ENCODE data around the gene TNRC6B. TPM values are rescaled to one million over a fixed set of nuclear protein-coding genes. Genes with fewer than 3 reads are reported as not detected.
A peak's percentile ranks its signal among the peaks of the same experiment; 100 is the strongest.
"Not testable (repeated sequence)": the region's sequence is repeated elsewhere in the genome, so short reads cannot be mapped to it uniquely, and the experiment has no call there.

Gene TNRC6B
- total RNA-seq, 6 experiments from 2014 or later = 30.8 to 36.3 (median 34.3) TPM

DNA sequence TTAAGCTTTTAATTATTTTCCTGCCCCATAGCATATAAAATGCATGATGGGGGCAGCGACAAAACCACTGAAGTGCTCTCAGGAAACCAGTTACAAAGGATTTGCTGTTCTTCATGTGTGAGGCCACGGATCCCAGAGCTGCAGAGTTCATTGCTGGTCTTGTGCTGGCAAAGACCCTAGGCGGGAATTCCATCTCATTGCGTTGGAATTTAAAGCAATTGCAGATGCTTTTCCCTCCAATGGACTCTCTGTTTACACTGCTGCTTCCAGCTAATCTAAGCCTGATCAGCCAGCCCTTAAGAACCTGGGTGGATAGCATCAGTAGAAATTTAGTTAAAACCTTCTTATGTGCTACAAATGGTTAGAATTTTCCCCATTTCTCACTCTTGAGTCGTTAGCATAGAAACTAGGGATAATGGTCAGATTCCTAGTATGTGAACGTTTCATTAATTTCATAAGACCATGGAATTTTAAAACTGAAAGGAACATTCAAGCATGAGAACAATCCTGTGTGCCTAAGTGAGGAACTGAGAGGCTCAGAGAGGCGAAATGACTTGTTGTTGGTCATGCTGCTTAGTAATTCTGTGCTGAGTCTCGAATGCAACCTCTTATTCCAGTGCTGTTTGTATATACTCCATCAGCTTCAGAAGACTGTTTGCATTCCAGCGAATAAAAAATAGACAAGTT, 132.5 kb downstream of the TNRC6B start:
- Mint-ChIP-seq H3K4me1 (ENCODE audit: low read depth) (peaks cover 44% of the 10 kb centered on the region), H3K4me3 (peak overlapping the region; percentile 84), H3K27me3 (ENCODE audit: insufficient read depth) (peaks cover 1% of the 10 kb centered on the region; the same call in 1 of the 2 replicates), H3K27ac (peak overlapping the region; percentile 86), H3K9me3 (no peaks in the 10 kb centered on the region), H3K36me3 (ENCODE audit: low read depth) (peaks cover 37% of the 10 kb centered on the region)
- DNase-seq = peak; percentile 85
- TF ChIP-seq, protein P1, sequence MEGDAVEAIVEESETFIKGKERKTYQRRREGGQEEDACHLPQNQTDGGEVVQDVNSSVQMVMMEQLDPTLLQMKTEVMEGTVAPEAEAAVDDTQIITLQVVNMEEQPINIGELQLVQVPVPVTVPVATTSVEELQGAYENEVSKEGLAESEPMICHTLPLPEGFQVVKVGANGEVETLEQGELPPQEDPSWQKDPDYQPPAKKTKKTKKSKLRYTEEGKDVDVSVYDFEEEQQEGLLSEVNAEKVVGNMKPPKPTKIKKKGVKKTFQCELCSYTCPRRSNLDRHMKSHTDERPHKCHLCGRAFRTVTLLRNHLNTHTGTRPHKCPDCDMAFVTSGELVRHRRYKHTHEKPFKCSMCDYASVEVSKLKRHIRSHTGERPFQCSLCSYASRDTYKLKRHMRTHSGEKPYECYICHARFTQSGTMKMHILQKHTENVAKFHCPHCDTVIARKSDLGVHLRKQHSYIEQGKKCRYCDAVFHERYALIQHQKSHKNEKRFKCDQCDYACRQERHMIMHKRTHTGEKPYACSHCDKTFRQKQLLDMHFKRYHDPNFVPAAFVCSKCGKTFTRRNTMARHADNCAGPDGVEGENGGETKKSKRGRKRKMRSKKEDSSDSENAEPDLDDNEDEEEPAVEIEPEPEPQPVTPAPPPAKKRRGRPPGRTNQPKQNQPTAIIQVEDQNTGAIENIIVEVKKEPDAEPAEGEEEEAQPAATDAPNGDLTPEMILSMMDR (IDR thresholded peaks at IDR 0.05) = no peak

DNA sequence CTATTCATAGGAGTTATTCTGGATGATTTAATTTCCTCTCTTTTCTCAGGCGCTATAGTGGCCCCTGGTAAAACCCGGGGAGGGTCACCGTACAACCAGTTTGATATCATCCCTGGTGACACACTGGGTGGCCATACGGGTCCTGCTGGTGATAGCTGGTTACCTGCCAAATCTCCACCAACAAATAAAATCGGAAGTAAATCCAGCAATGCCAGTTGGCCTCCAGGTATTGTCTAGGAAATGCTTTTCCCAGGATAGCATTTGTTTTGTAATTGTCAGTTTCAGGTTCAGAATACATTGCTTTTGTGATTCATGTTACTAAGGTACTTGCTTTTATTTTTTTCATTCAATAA, 133.0 kb downstream of the TNRC6B start:
- H3K9me3 Mint-ChIP-seq = no peaks in the 10 kb centered on the region
- TF ChIP-seq, protein P1 (IDR thresholded peaks at IDR 0.05) = no peak
- peak overlapping the region; percentile 84 for H3K4me3 Mint-ChIP-seq
- H3K27ac Mint-ChIP-seq = peak overlapping the region; percentile 86
- H3K36me3 Mint-ChIP-seq (ENCODE audit: low read depth) = peaks cover 42% of the 10 kb centered on the region
- H3K4me1 Mint-ChIP-seq (ENCODE audit: low read depth) = peaks cover 44% of the 10 kb centered on the region
- DNase-seq = no peak
- peaks cover 2% of the 10 kb centered on the region for H3K27me3 Mint-ChIP-seq (ENCODE audit: insufficient read depth)

DNA sequence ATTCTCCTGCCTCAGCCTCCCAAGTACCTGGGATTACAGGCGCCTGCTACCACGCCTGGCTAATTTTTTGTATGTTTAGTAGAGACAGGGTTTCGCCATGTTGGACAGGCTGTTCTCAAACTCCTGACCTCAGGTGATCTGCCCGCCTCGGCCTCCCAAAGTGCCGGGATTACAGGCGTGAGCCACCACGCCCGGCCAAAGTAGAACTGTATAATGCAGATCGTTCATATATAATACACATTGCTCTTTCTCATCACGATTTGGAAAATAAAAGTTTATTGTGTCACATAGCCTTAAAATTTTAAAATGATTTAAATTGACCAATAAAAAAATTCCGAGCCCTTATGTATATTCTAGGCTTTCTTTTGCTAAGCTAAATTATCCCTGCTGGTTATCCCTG, 133.9 kb downstream of the TNRC6B start:
- Mint-ChIP-seq H3K36me3 (ENCODE audit: low read depth) (peaks cover 48% of the 10 kb centered on the region), H3K4me3 (peak overlapping the region; percentile 84), H3K27ac (peak overlapping the region; percentile 86), H3K4me1 (ENCODE audit: low read depth) (peaks cover 44% of the 10 kb centered on the region)
- H3K27me3 Mint-ChIP-seq (ENCODE audit: insufficient read depth); H3K9me3 Mint-ChIP-seq; DNase-seq: not testable (repeated sequence)

DNA sequence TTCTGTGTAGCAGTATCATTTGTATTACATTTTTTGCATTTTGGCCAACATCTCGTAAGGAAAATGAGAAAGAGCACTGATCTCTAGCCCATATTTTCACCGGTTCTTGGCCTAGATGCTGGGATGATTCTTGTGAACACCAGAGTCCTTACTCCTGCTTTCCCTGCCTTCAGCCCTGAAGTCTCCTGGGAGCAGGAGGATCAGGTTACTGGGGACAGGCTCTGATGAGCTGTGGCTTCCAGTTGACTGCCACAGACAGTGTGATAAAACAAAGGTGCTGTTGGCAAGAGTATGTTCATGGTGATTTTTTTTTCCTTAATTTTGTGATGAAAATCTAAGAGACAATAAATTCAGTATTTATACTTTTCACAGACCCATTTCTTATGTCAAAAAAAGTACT, 134.3 kb downstream of the TNRC6B start:
- H3K4me3 Mint-ChIP-seq = peak overlapping the region; percentile 84
- no peak for DNase-seq
- H3K27me3 Mint-ChIP-seq (ENCODE audit: insufficient read depth) = peaks cover 2% of the 10 kb centered on the region
- no peaks in the 10 kb centered on the region for H3K9me3 Mint-ChIP-seq
- peaks cover 44% of the 10 kb centered on the region for H3K4me1 Mint-ChIP-seq (ENCODE audit: low read depth)
- peaks cover 52% of the 10 kb centered on the region for H3K36me3 Mint-ChIP-seq (ENCODE audit: low read depth)
- H3K27ac Mint-ChIP-seq = peak overlapping the region; percentile 62
- TF ChIP-seq, protein P1 (IDR thresholded peaks at IDR 0.05) = no peak

DNA sequence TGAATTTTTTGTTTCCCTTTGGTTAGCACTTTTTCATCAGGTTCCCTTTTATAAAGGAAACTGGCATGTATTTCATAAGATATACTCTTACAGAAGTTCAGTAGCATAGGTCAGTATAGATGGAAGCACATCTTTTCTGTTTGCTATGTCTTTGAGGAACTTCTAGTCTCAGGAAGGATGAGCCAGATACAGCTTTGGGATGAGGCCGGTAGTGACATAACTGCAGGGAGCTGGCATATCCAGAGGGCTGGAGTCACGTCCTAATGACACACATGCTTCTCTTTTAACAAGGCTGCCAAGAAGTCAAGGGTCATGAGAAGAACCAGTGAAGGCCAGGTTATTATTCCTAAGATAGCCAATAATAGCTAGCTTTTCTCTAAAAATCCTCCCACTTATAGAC, 135.3 kb downstream of the TNRC6B start:
- no peak for DNase-seq
- TF ChIP-seq, protein P1 (IDR thresholded peaks at IDR 0.05) = no peak
- H3K27ac Mint-ChIP-seq = no peak overlapping the region
- no peak overlapping the region for H3K4me3 Mint-ChIP-seq
- H3K4me1 Mint-ChIP-seq (ENCODE audit: low read depth) = peaks cover 44% of the 10 kb centered on the region
- H3K27me3 Mint-ChIP-seq (ENCODE audit: insufficient read depth) = peaks cover 2% of the 10 kb centered on the region
- no peaks in the 10 kb centered on the region for H3K9me3 Mint-ChIP-seq
- H3K36me3 Mint-ChIP-seq (ENCODE audit: low read depth) = peaks cover 55% of the 10 kb centered on the region

DNA sequence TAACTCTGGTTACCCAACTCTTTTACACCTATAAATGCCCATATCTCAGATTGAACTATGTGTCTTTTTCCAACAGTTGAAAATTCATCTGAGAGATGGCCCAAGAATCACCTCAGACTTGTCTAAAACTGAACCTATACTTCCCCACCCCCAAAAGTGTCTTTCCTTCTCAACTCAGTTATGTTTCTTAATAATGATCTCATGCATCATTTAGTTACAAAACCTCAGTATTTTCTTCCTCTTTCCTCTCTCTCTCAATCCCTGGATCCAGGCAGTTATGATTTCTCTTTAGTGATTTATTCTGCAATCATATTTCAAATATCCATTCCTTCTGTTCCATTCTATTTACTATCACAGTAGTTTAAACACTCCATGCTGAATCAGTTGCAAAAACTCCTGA, 136.3 kb downstream of the TNRC6B start:
- Mint-ChIP-seq H3K4me3 (no peak overlapping the region), H3K27me3 (ENCODE audit: insufficient read depth) (peaks cover 2% of the 10 kb centered on the region), H3K36me3 (ENCODE audit: low read depth) (peaks cover 49% of the 10 kb centered on the region), H3K4me1 (ENCODE audit: low read depth) (peaks cover 36% of the 10 kb centered on the region), H3K27ac (no peak overlapping the region), H3K9me3 (no peaks in the 10 kb centered on the region)
- TF ChIP-seq, protein P1 (IDR thresholded peaks at IDR 0.05) = no peak
- no peak for DNase-seq

All from HFFc6 (cell line).